ENCODE data around the gene NXPH4.
A peak's percentile ranks its signal among the peaks of the same experiment; 100 is the strongest.

Gene NXPH4

DNA sequence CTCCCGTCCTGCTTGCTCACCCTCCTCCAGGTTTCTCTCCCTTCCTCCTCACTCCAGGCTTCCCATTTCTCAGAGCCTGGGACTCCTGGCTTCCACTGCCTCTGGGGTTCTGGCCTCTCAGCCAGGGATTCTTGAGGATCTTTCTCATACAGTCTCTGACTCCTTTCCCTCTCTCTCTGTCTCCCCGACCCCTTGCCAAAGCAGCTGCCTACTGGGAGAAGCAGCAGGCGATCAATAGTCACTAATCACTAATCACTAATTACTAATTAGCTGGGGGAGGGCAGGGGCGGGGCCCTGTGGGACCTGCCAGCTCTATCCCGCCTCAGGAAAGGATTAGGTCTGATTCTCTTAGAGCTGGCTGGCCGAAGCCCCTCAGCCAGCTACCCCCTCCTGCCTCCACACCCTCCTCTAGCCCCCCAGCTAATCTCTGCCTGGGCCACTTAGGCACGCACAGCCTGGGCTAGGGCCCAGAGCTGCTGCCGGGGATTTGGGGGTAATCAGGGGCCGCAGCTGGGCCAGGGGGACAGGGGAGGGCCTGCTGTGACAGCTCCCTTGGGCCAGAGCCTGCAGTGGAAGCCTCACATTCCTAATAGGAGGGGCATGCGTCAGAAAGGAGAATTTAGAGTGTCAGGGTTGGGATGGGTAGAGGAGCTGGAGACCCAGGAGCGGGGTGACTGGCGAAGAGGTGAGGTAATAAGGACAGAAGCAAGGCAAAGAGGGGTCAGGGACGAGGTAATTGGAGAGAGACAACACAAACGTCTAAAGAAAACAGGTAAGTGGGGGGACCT is 2.8 kb downstream of the NXPH4 start:
- no peak for DNase-seq (ENCODE audit: low read depth in 2 of 2)

DNA sequence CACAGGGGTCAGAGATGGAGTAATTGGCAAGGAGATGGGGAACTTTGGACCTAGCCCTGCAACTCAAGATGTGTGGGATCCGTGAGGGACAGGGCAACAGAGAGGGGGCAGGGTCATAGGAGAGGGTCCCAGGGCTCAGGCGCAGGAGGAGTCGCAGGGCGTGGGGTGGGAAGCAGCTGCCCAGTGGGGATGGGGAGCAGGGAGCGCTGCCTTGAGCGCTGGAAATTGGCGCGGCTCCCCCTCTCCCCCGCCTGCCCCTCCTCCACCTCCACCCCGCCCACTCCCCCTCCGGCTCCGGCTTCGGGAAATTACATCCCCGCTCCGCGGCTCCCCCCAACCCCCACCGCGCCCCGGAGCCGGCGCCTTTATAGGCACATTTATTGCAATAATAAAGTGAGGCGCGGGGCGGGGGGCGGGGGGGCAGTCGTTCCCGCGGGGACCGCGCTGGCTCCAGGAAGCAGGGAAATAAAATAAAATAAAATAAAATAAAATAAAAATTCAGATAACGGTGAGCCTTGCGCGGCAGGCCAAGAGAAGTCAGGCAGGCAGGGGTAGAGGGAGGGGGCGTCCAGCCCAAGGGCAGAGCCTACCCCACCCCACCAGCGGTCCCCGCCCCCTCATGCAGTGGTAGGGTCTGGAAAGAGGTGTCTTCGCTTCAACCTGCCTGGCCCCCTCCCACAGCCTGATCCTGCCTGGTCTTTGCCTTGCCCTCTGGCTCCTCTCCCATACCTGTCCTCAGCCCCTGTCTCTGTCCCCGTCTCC is 3.6 kb downstream of the NXPH4 start:
- no peak for DNase-seq (ENCODE audit: low read depth in 2 of 2)

GRCh38 chr12:57220770-57221168 is 4.2 kb downstream of the NXPH4 start:
- DNase-seq (ENCODE audit: low read depth in 2 of 2) = no peak

- no peak for DNase-seq (ENCODE audit: low read depth in 2 of 2)
Observed at GRCh38 chr12:57221169-57221917, 4.7 kb downstream of the NXPH4 start.

DNA sequence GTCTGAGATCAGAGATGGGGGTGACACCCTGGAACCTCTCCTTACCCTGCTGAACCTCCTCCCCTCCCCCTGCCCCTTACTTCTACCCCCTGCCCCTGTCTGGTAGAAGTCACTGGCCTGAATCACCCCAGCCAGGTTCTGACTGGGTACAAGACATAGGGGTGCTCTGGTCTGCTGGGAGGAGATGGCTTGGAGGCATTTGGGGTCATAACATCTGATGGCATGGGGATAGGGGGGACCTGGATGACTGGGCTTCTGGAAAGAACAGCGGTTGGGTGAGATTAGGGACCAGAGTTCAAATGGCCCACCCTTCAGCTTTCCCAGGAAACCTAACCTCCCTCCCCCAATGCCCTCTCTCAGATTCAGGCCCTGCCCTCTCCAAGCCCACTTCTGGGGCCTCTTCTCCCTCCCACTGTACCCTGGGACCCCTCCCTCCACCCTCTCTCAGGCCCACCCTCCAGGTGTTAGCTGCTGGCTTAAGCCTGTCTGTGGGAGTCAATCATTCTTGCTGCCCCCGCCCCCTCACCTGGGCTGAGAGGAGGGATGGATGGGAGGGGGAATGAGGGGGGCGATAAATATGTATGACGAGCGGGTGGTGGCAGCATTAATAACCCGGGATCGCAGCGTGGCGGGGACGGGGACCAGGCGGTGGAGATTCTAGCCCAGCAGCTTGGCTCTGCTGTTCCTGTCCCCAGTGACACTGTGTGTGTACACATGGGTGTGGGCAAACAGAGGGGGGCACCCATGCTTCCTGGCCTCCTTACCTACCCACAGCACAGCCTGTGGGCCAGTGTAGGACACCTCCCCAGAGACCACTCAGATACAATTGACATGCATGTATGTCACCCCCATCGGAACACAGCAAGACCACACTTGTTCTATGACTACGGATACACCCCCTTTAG is 5.9 kb downstream of the NXPH4 start:
- no peak for DNase-seq (ENCODE audit: low read depth in 2 of 2)

DNA sequence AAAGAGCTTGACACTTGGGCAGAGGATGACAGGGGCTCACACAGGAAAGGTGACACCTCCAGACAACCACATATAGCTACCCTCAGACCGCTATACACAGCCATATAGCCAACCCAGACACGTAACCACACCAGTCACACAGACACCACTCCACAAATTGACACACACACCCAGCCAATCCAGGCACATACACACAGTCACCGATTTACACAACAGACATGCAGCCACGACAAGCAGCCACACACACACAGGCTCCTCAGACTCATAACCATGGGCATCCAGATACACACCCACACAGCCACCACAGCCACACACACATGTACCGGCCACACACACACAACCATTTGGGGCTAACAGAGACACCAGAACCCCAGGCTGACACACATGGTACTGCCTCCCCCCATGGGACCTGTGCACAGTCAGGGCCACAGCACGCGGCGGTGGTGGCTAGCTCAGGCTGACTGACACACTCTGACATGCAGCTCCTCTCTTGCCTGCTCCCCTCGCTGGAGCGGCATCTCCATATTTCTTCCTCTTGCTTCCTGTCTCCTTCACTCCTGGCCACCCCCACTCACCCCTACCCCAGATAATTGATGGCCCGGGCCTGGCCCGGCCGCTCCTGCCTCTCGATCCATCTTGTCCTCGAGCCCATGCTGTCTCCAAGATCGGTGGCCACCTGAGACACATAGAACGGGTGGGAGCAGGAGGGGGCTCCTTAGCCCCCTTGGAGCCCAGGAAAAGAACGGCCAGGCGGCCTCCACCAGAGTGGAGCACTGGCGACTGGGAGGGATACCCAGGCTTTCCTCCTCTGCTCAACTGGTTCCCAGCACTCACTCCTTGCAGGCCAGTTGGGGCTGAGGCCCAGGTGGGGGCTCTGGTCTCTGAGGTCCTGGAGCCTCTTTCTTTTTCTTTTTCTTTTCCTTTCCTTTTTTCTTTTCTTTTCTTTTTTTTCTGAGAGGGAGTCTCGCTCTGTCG is 6.9 kb downstream of the NXPH4 start:
- DNase-seq (ENCODE audit: low read depth in 2 of 2) = no peak

DNA sequence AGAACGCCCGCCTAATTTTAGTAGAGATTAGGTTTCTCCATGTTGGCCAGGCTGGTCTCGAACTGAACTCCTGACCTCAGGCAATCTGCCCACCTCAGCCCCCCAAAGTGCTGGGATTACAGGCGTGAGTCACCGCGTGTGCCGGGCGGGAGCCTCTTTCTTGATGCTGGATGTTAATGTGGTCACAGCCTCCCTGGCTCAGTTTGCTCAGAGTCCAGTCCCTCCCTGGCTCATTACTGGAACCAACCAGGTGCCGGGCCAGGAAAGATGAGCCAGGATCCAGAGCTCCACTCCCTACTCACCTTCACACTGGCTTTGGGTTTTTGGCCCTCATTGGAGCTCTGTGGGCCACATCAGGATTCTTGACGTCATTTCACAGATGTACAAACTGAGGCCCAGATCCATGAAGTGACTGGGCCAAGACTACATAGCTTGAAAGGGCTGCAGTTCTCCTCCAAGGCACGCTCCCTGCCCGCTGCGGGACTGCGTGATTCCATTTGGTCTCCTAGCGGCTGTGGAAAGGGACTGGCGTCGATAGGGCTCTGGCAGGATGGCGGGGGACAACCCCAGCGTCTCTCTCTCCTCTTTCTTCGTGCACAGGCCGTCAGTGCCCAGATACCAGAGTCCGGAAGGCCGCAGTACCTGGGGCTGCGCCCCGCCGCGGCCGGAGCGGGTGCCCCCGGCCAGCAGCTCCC is 7.8 kb downstream of the NXPH4 start:
- DNase-seq (ENCODE audit: low read depth in 2 of 2) = no peak

GRCh38 chr12:57224973-57225679 is 8.5 kb downstream of the NXPH4 start:
- DNase-seq (ENCODE audit: low read depth in 2 of 2) = peak in 1 of 2 donors; percentile 59

DNA sequence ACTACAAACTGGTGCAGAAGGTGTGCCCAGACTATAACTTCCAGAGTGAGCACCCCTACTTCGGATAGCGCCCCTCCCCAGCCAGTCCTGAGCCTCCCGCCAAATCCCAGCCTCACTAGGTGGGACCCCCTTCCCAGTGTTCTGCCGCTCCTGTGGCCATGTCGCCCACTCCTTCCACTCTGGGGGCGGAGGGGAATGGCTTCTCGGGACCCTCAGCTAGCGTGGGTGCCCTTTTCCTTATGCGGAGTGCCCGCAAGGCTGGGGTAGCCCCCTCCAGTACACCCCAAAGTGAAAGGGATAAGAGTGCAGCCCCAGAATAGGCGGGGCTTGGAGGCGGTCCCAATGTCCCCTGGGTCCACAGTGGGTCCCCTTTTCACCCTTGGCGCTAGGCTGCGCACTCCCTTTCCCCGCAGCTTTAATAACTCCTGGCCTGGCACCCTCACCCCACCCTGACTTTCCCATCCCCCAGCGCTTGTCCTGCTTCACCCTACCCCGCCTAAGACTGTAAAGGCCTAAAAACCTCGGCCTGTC is 9.2 kb downstream of the NXPH4 start:
- no peak for DNase-seq (ENCODE audit: low read depth in 2 of 2)

DNA sequence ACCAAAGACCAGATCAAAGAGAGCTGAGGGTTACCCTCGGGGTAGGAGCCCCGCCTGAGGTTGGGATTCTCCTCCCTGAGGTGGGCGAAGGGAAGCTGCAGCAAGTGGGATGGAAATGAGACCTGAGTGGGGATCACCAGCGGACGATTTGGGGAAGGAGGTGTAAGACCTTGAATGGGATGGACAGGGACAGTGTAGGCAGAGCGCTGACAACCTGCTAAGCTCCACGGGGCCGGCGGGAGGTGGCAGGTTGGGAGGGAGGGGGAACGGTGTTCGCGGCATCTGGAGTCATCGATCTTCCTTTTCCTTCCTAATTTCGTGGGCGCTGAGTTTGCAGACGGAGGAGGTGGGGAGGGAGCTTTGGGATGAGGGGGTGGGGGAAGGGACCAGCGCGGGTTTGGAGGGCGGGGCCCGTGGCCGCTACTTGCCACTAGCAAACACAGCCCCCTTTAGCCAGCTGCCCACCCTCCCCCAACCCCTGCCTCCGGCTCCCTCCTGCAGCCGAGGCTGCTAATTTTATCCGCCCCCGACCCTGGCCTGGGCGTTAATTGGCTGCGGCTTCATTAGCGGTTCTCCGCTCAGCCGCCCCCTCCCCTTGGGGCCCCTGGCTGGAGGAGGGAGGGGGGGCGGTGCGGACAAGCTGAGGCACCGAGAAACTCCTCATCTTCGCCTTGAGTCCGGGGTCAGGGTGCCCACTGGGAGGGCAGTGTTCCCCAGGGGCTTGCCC is 10.2 kb downstream of the NXPH4 start:
- no peak for DNase-seq (ENCODE audit: low read depth in 2 of 2)

GRCh38 chr12:57227315-57228115 is 10.9 kb downstream of the NXPH4 start:
- DNase-seq (ENCODE audit: low read depth in 2 of 2) = no peak

- DNase-seq (ENCODE audit: low read depth in 2 of 2) = no peak
Observed at GRCh38 chr12:57229046-57229633, 12.5 kb downstream of the NXPH4 start.

- DNase-seq (ENCODE audit: low read depth in 2 of 2) = peak; percentile 93 to 94
Observed at GRCh38 chr12:57229634-57230380, 13.2 kb downstream of the NXPH4 start, which contains the start of gene SHMT2. SHMT2 (plus strand) TSS chr12:57229711; CDS start chr12:57229779, 68 bp downstream.

DNA sequence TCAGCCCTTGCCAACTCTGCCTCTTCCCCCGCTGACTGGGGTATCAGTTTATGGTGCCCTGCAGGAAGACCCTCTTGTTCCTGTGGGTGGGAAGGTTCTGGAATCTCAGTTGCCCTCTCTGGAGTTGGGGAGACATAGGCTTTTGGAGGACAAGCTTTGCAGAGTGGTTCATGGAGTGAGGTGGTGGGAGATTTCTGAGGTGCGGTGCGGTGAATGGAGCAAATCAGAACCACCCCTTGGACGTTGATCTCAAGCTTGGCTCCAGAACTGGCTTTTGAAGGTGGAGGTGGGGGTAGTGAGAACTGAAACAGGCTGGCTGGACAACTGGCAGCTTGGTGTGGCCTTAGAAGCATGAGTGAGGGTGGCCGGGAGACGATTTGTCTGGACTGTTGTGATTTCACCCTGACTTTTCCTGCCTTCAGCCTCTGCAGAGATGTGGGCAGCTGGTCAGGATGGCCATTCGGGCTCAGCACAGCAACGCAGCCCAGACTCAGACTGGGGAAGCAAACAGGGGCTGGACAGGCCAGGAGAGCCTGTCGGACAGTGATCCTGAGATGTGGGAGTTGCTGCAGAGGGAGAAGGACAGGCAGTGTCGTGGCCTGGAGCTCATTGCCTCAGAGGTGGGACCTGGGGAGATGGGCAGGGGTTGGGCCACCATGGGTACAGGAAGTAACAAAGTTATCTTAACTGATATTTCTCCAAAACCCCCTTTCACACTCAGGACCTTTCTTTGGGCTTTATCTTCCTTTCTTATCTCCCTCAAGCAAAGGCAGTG is 14.0 kb downstream of the NXPH4 start:
- no peak for DNase-seq (ENCODE audit: low read depth in 2 of 2)

Measured in stimulated activated CD4-positive, alpha-beta T cell treated with anti-CD3 and anti-CD28 coated beads, Interleukin-15, amount 100 ng/mL, for 48 hours (primary cell).